Measurements from ENCODE around the gene PRDM16. TPM values are rescaled to one million over a fixed set of nuclear protein-coding genes. Genes with fewer than 3 reads are reported as not detected.

PRDM16 gene
- total and polyA plus RNA-seq, 2 of the 8 experiments (the other 6 are each of a cell fraction or from before 2014, with no cell fraction given): 0.39 to 0.43 TPM

GRCh38 chr1:3185896-3186525, 117.0 kb downstream of the PRDM16 start (continued):
- TF ChIP-seq HDAC6 (IDR thresholded peaks at IDR 0.05; ENCODE audit: low read depth, low read length) (no peak), TCF12 (IDR thresholded peaks at IDR 0.05; ENCODE audit: low read depth, low read length) (no peak)

Measured in H1 (cell line).